ENCODE results near the gene KRTAP7-1.

The KRTAP7-1 gene

GRCh38 chr21:30779249-30779648, 50.3 kb downstream of the KRTAP7-1 start:
- TF ChIP-seq TAF1 (IDR thresholded peaks at IDR 0.05; ENCODE audit: borderline replicate concordance, low read depth, low read length) (no peak), POLR2A (IDR thresholded peaks at IDR 0.05; ENCODE audit: low read depth, low read length) (no peak), POLR2AphosphoS5 (IDR thresholded peaks at IDR 0.05; ENCODE audit: low read depth, low read length) (no peak)
- DNase-seq (ENCODE audit: insufficient read length) = no peak
- FAIRE-seq = no peak
